Body of pancreas (tissue), 4 donors: Measurements from ENCODE around the gene NOP58.
"Not testable (repeated sequence)": the region's sequence is repeated elsewhere in the genome, so short reads cannot be mapped to it uniquely, and the experiment has no call there.

Experiments used
- CTCF ChIP-seq, 7 experiments: fragments of 450-650 bp in 4 of 7; fragments of 200-600 bp in 3 of 7; sonication (generic) in 3 of 7; IDR thresholded peaks; one replicate each; pipeline ENCODE4 v1.5.1; 2016 to 2019; ENCODE audit warnings: antibody characterized with exemption in 7 of 7
- POLR2A ChIP-seq, 3 donors: fragments of 450-650 bp; IDR thresholded peaks; one replicate each; pipeline ENCODE4 v1.6.1; 2016; ENCODE audit warnings: antibody characterized with exemption in 3 of 3, mild to moderate bottlenecking in 2 of 3

DNA sequence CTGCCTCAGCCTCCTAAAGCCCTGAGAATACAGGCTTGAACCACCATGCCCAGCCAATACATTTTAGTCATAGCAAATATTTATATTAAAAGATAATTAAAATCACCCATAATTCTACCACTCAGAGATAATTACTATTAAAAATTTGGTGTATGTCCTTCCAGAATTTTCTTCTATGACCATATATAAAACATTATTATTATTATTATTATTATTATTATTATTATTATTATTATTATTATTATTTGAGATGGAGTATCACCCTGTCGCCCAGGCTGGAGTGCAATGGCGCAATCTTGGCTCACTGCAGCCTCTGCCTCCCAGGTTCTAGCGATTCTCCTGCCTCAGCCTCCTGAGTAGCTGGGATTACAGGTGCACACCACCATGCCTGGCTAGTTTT lies 54.8 kb downstream of the NOP58 start:
- not testable (repeated sequence) for TF ChIP-seq CTCF, POLR2A (IDR thresholded peaks at IDR 0.05)
